HG03432 (cell line): ENCODE data around the gene C2orf42.
"Not testable (repeated sequence)": the region's sequence is repeated elsewhere in the genome, so short reads cannot be mapped to it uniquely, and the experiment has no call there.

Experiments
- ATAC-seq: cut with Tn5 transposase; IDR thresholded peaks from one replicate; pipeline ENCODE4 v1.9.1; 2021; ENCODE audit warnings: mild to moderate bottlenecking, moderate library complexity; ENCODE audit not compliant: unreplicated experiment

C2orf42 gene

GRCh38 chr2:70111752-70112591 lies 78.8 kb downstream of the C2orf42 start:
- ATAC-seq = no peak

- not testable (repeated sequence) for ATAC-seq
These were observed 80.4 kb downstream of the C2orf42 start for GRCh38 chr2:70110397-70110796.

- not testable (repeated sequence) for ATAC-seq
These were observed 84.7 kb downstream of the C2orf42 start for GRCh38 chr2:70106138-70106537.

- ATAC-seq = no peak
These were observed 86.3 kb downstream of the C2orf42 start for GRCh38 chr2:70104231-70105111.

- no peak for ATAC-seq
These were observed 87.2 kb downstream of the C2orf42 start for GRCh38 chr2:70103531-70104061.

- ATAC-seq = not testable (repeated sequence)
These were observed 88.4 kb downstream of the C2orf42 start for GRCh38 chr2:70102323-70102905.

GRCh38 chr2:70101686-70102085 lies 89.1 kb downstream of the C2orf42 start:
- not testable (repeated sequence) for ATAC-seq

GRCh38 chr2:70101174-70101573 lies 89.6 kb downstream of the C2orf42 start:
- no peak for ATAC-seq
